K562 (cell line): Measurements from ENCODE around the gene DHRS2. TPM values are rescaled to one million over a fixed set of nuclear protein-coding genes. Genes with fewer than 3 reads are reported as not detected.
A peak's percentile ranks its signal among the peaks of the same experiment; 100 is the strongest.

Source experiments
- ARID1B ChIP-seq: fragments of 450-650 bp; IDR thresholded peaks from 2 replicates; pipeline ENCODE4 v1.6.1; 2016; ENCODE audit warnings: antibody characterized with exemption, mild to moderate bottlenecking, inconsistent platforms
- CBX3 ChIP-seq, 2 experiments: IDR thresholded peaks; 1 replicate in 1 of 2; 2 replicates in 1 of 2; pipeline ENCODE4 v1.6.1; 2012; ENCODE audit warnings: inconsistent platforms in 2 of 2, low read length in 2 of 2, borderline replicate concordance in 1 of 2, control low read depth in 1 of 2
- CHD1 ChIP-seq: fragments of 200-600 bp; sonication (generic); IDR thresholded peaks from one replicate; pipeline ENCODE4 v1.6.1; 2012; ENCODE audit warnings: mild to moderate bottlenecking, moderate library complexity, low read length, inconsistent platforms
- CXXC5 ChIP-seq: fragments of 250-450 bp; sonication (Bioruptor Pico); IDR thresholded peaks from 2 replicates; pipeline ENCODE4 v1.8.0; 2022; ENCODE audit warnings: inconsistent platforms, mild to moderate bottlenecking, moderate library complexity
- ZNF408 ChIP-seq: fragments of 250-450 bp; sonication (Bioruptor Pico); IDR thresholded peaks from 2 replicates; pipeline ENCODE4 v1.4.0; 2020; ENCODE audit warnings: low read depth, mild to moderate bottlenecking, moderate library complexity
- ZNF609 ChIP-seq: sonication (generic); formaldehyde crosslinking; IDR thresholded peaks from 2 replicates; pipeline ENCODE4 v1.8.1; 2023; ENCODE audit warnings: missing genetic modification reagents, mild to moderate bottlenecking, borderline replicate concordance
- polyA plus RNA-seq, 8 experiments: library from polyadenylated mRNA; depleted of rRNA in 4 of 8; stranded (reverse) in 5 of 8; unstranded in 3 of 8; fragments of >200 nt; fragmentation: Nextera tagmentation in 2 of 8; fragmentation: Illumina TruSeq in 1 of 8; extraction: Ambion mirVana in 2 of 8; extraction: Trizol in 1 of 8; gene quantifications; 2 replicates each; pipeline versions ENCODE4 v1.2.1 to v1.2.3, GENCODE V29; 2011 to 2014; ENCODE audit warnings: inconsistent platforms in 1 of 8, missing spikeins in 1 of 8
- total RNA-seq, 7 experiments: library from RNA; depleted of rRNA in 6 of 7; stranded (reverse); fragments of >200 nt in 6 of 7; fragmentation: Illumina TruSeq in 2 of 7; extraction: Trizol in 2 of 7; gene quantifications; 2 replicates each; pipeline versions ENCODE4 v1.2.1 to v1.2.3, GENCODE V29; 2011 to 2021; ENCODE audit warnings: low replicate concordance in 1 of 7
- TF ChIP-seq, protein P1 (sequence below): fragments of 450-650 bp; IDR thresholded peaks from 2 replicates; pipeline ENCODE4 v1.6.1; 2016; ENCODE audit warnings: mild to moderate bottlenecking, moderate library complexity
- TF ChIP-seq, protein P2 (sequence below): fragments of 250-450 bp; sonication (Bioruptor Pico); IDR thresholded peaks from 2 replicates; pipeline ENCODE4 v1.4.0; 2020

The DHRS2 gene
- total and polyA plus RNA-seq, 9 of the 15 experiments (the other 6 are each of a cell fraction or from before 2014, with no cell fraction given), result 2.9 to 96.8 (median 64.4) TPM

DNA sequence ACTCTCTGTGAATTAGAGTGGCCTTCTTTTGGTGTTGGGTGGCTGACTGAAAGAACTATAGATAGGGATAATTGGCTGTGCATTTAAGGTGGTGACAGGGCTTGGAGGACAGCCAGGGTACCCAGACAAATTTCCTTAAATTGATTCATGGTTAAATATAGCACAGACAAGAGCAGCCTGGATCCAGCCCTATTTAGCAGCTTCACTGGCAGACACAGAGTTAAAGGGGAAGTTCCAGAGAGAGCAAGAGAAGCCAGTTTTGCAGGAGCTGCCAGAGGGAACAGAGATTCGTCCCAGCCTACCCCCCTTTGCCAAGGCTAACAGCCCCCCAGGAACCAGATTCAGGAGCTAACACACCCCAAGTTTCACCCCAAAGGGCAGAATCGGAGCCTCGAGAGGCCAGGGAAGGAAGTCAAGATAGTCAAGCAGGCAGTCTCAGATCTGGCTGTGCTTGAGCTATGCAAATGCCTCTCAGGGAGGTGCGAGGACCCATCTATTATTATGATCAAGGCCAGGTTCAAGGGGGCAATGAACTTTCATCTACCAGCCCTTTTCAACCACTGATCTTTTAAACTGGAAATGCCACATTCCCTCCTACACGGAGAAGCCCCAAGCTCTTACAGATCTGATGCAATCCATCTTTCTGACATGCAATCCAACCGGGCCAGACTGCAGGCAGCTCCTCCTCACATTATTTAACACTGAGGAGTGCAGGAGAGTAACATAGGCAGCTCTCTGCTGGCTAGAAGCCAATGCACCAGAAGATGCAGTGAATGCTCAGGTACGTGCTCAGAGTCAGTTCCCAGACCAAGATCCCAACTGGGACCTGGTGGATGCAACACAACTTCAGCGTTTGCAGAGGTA, 58.2 kb downstream of the DHRS2 start (continued):
- TF ChIP-seq, protein P1, sequence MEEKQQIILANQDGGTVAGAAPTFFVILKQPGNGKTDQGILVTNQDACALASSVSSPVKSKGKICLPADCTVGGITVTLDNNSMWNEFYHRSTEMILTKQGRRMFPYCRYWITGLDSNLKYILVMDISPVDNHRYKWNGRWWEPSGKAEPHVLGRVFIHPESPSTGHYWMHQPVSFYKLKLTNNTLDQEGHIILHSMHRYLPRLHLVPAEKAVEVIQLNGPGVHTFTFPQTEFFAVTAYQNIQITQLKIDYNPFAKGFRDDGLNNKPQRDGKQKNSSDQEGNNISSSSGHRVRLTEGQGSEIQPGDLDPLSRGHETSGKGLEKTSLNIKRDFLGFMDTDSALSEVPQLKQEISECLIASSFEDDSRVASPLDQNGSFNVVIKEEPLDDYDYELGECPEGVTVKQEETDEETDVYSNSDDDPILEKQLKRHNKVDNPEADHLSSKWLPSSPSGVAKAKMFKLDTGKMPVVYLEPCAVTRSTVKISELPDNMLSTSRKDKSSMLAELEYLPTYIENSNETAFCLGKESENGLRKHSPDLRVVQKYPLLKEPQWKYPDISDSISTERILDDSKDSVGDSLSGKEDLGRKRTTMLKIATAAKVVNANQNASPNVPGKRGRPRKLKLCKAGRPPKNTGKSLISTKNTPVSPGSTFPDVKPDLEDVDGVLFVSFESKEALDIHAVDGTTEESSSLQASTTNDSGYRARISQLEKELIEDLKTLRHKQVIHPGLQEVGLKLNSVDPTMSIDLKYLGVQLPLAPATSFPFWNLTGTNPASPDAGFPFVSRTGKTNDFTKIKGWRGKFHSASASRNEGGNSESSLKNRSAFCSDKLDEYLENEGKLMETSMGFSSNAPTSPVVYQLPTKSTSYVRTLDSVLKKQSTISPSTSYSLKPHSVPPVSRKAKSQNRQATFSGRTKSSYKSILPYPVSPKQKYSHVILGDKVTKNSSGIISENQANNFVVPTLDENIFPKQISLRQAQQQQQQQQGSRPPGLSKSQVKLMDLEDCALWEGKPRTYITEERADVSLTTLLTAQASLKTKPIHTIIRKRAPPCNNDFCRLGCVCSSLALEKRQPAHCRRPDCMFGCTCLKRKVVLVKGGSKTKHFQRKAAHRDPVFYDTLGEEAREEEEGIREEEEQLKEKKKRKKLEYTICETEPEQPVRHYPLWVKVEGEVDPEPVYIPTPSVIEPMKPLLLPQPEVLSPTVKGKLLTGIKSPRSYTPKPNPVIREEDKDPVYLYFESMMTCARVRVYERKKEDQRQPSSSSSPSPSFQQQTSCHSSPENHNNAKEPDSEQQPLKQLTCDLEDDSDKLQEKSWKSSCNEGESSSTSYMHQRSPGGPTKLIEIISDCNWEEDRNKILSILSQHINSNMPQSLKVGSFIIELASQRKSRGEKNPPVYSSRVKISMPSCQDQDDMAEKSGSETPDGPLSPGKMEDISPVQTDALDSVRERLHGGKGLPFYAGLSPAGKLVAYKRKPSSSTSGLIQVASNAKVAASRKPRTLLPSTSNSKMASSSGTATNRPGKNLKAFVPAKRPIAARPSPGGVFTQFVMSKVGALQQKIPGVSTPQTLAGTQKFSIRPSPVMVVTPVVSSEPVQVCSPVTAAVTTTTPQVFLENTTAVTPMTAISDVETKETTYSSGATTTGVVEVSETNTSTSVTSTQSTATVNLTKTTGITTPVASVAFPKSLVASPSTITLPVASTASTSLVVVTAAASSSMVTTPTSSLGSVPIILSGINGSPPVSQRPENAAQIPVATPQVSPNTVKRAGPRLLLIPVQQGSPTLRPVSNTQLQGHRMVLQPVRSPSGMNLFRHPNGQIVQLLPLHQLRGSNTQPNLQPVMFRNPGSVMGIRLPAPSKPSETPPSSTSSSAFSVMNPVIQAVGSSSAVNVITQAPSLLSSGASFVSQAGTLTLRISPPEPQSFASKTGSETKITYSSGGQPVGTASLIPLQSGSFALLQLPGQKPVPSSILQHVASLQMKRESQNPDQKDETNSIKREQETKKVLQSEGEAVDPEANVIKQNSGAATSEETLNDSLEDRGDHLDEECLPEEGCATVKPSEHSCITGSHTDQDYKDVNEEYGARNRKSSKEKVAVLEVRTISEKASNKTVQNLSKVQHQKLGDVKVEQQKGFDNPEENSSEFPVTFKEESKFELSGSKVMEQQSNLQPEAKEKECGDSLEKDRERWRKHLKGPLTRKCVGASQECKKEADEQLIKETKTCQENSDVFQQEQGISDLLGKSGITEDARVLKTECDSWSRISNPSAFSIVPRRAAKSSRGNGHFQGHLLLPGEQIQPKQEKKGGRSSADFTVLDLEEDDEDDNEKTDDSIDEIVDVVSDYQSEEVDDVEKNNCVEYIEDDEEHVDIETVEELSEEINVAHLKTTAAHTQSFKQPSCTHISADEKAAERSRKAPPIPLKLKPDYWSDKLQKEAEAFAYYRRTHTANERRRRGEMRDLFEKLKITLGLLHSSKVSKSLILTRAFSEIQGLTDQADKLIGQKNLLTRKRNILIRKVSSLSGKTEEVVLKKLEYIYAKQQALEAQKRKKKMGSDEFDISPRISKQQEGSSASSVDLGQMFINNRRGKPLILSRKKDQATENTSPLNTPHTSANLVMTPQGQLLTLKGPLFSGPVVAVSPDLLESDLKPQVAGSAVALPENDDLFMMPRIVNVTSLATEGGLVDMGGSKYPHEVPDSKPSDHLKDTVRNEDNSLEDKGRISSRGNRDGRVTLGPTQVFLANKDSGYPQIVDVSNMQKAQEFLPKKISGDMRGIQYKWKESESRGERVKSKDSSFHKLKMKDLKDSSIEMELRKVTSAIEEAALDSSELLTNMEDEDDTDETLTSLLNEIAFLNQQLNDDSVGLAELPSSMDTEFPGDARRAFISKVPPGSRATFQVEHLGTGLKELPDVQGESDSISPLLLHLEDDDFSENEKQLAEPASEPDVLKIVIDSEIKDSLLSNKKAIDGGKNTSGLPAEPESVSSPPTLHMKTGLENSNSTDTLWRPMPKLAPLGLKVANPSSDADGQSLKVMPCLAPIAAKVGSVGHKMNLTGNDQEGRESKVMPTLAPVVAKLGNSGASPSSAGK, result peak; percentile 56; the same call in 1 of the 2 replicates
- no peak for TF ChIP-seq ZNF408
- TF ChIP-seq, protein P2, sequence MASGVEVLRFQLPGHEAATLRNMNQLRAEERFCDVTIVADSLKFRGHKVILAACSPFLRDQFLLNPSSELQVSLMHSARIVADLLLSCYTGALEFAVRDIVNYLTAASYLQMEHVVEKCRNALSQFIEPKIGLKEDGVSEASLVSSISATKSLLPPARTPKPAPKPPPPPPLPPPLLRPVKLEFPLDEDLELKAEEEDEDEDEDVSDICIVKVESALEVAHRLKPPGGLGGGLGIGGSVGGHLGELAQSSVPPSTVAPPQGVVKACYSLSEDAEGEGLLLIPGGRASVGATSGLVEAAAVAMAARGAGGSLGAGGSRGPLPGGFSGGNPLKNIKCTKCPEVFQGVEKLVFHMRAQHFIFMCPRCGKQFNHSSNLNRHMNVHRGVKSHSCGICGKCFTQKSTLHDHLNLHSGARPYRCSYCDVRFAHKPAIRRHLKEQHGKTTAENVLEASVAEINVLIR (CRISPR knock-in tag), result no peak
- TF ChIP-seq CXXC5, result peak; percentile 21; the same call in 1 of the 2 replicates
- peak; percentile 22; the same call in 1 of the 2 replicates for TF ChIP-seq ARID1B
- no peak for TF ChIP-seq ZNF609 (CRISPR knock-in tag)
- no peak for TF ChIP-seq CBX3 (IDR thresholded peaks at IDR 0.05; ENCODE audit: borderline replicate concordance in 1 of 2, low read length in 2 of 2)
- no peak for TF ChIP-seq CHD1
